Neural cell (in vitro differentiated cells): ENCODE measurements around the gene ARHGEF4.
"Not testable (repeated sequence)": the region's sequence is repeated elsewhere in the genome, so short reads cannot be mapped to it uniquely, and the experiment has no call there.

Experiments used
- EP300 ChIP-seq: fragments of 450-650 bp; conservative IDR thresholded peaks from 2 replicates; pipeline ENCODE4 v1.6.1; 2014; ENCODE audit warnings: antibody characterized with exemption, mild to moderate bottlenecking, moderate library complexity; ENCODE audit not compliant: poor library complexity, severe bottlenecking
- EZH2 ChIP-seq: fragments of 200-600, 300-800 bp; shearing (Covaris generic), sonication (generic); IDR thresholded peaks from 2 replicates; pipeline ENCODE4 v1.6.1; 2014; ENCODE audit warnings: antibody characterized with exemption, low read length, borderline replicate concordance, mild to moderate bottlenecking; ENCODE audit not compliant: insufficient read depth, poor library complexity, severe bottlenecking
- MXI1 ChIP-seq: fragments of 450-650 bp; conservative IDR thresholded peaks from 2 replicates; pipeline ENCODE4 v1.6.1; 2014; ENCODE audit warnings: antibody characterized with exemption, mild to moderate bottlenecking; ENCODE audit not compliant: poor library complexity, severe bottlenecking
- POLR2AphosphoS5 ChIP-seq: IDR thresholded peaks from 2 replicates; pipeline ENCODE4 v1.6.1; 2012
- RAD21 ChIP-seq: fragments of 450-650 bp; conservative IDR thresholded peaks from 2 replicates; pipeline ENCODE4 v1.6.1; 2014; ENCODE audit warnings: antibody characterized with exemption, mild to moderate bottlenecking, moderate library complexity
- TAF1 ChIP-seq: IDR thresholded peaks from 2 replicates; pipeline ENCODE4 v1.6.1; 2012; ENCODE audit warnings: low read depth
- TF ChIP-seq, protein P1 (sequence below): fragments of 450-650 bp; IDR thresholded peaks from 2 replicates; pipeline ENCODE4 v1.5.1; 2014; ENCODE audit warnings: antibody characterized with exemption, mild to moderate bottlenecking, moderate library complexity; ENCODE audit not compliant: poor library complexity, severe bottlenecking
- TF ChIP-seq, protein P2 (sequence below): IDR thresholded peaks from 2 replicates; pipeline ENCODE4 v1.6.1; 2012; ENCODE audit warnings: borderline replicate concordance

DNA sequence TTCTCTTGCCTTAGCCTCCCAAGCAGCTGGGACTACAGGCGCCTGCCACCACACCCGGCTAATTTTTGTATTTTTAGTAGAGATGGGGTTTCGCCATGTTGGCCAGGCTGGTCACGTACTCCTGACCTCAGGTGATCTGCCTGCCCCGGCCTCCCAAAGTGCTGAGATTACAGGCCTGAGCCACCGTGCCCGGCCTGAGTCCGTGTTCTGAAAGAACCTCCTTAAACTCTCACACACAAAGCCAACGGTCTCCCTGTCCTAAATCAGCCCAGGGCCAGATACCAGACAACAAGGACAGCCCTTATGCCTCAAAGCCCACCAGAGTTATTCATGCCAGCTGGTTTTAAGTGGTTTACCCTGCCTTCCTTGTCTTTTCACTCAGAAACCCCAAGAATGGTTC is 64.9 kb downstream of the ARHGEF4 start:
- TF ChIP-seq, protein P1, sequence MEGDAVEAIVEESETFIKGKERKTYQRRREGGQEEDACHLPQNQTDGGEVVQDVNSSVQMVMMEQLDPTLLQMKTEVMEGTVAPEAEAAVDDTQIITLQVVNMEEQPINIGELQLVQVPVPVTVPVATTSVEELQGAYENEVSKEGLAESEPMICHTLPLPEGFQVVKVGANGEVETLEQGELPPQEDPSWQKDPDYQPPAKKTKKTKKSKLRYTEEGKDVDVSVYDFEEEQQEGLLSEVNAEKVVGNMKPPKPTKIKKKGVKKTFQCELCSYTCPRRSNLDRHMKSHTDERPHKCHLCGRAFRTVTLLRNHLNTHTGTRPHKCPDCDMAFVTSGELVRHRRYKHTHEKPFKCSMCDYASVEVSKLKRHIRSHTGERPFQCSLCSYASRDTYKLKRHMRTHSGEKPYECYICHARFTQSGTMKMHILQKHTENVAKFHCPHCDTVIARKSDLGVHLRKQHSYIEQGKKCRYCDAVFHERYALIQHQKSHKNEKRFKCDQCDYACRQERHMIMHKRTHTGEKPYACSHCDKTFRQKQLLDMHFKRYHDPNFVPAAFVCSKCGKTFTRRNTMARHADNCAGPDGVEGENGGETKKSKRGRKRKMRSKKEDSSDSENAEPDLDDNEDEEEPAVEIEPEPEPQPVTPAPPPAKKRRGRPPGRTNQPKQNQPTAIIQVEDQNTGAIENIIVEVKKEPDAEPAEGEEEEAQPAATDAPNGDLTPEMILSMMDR = not testable (repeated sequence)
- not testable (repeated sequence) for TF ChIP-seq POLR2AphosphoS5, EP300, RAD21, EZH2, TAF1, MXI1
- TF ChIP-seq, protein P2, sequence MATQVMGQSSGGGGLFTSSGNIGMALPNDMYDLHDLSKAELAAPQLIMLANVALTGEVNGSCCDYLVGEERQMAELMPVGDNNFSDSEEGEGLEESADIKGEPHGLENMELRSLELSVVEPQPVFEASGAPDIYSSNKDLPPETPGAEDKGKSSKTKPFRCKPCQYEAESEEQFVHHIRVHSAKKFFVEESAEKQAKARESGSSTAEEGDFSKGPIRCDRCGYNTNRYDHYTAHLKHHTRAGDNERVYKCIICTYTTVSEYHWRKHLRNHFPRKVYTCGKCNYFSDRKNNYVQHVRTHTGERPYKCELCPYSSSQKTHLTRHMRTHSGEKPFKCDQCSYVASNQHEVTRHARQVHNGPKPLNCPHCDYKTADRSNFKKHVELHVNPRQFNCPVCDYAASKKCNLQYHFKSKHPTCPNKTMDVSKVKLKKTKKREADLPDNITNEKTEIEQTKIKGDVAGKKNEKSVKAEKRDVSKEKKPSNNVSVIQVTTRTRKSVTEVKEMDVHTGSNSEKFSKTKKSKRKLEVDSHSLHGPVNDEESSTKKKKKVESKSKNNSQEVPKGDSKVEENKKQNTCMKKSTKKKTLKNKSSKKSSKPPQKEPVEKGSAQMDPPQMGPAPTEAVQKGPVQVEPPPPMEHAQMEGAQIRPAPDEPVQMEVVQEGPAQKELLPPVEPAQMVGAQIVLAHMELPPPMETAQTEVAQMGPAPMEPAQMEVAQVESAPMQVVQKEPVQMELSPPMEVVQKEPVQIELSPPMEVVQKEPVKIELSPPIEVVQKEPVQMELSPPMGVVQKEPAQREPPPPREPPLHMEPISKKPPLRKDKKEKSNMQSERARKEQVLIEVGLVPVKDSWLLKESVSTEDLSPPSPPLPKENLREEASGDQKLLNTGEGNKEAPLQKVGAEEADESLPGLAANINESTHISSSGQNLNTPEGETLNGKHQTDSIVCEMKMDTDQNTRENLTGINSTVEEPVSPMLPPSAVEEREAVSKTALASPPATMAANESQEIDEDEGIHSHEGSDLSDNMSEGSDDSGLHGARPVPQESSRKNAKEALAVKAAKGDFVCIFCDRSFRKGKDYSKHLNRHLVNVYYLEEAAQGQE = not testable (repeated sequence)
